ENCODE measurements around the gene RAD9B.
"Not testable (repeated sequence)": the region's sequence is repeated elsewhere in the genome, so short reads cannot be mapped to it uniquely, and the experiment has no call there.

RAD9B gene

DNA sequence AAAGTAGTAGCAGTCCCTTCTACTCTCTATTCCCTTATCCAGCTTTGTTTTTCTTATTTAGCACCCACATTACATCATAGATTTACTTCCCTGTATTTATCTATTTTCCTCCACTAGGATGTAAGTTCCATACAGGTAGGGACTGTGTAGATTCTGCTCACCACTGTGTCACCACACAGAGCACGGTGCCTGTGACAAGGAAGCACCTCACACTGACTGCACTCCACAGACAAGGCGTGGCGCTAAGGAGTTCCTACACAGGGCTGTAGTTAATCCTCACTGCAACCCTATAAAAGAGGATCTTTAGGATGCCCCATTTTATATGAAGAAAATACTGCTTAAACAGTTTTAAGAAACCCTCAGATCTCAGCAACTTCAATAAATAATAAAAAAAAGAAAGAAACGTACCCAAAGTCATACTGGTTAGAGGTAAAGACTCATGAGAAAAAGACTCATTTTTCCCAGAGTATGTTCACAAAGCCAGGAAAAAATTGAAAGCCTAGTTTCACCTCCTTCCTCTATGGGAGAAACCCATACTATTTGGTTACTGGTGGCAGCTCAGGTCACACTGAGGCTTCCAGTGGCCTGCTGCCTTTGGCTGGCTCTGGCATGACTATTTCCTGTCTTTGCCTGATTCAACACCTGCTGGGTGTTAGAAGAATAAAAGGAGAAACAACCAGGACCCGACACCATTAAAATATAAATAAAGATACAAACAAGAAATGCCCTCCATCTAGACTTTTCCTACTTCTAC, 36.9 kb downstream of the RAD9B start:
- no peak overlapping the region for H3K4me3 Mint-ChIP-seq
- peaks cover 19% of the 10 kb centered on the region for H3K4me1 Mint-ChIP-seq
- no peaks in the 10 kb centered on the region for H3K9me3 Mint-ChIP-seq
- peak overlapping the region; percentile 4 for H3K27ac Mint-ChIP-seq
- H3K27me3 Mint-ChIP-seq, result no peaks in the 10 kb centered on the region
- H3K36me3 Mint-ChIP-seq, result peaks cover 15% of the 10 kb centered on the region

GRCh38 chr12:110540048-110540447, 37.9 kb downstream of the RAD9B start:
- Mint-ChIP-seq H3K36me3 (peaks cover 15% of the 10 kb centered on the region), H3K4me1 (peaks cover 12% of the 10 kb centered on the region), H3K27ac (no peak overlapping the region), H3K9me3 (no peaks in the 10 kb centered on the region), H3K27me3 (no peaks in the 10 kb centered on the region), H3K4me3 (no peak overlapping the region)

DNA sequence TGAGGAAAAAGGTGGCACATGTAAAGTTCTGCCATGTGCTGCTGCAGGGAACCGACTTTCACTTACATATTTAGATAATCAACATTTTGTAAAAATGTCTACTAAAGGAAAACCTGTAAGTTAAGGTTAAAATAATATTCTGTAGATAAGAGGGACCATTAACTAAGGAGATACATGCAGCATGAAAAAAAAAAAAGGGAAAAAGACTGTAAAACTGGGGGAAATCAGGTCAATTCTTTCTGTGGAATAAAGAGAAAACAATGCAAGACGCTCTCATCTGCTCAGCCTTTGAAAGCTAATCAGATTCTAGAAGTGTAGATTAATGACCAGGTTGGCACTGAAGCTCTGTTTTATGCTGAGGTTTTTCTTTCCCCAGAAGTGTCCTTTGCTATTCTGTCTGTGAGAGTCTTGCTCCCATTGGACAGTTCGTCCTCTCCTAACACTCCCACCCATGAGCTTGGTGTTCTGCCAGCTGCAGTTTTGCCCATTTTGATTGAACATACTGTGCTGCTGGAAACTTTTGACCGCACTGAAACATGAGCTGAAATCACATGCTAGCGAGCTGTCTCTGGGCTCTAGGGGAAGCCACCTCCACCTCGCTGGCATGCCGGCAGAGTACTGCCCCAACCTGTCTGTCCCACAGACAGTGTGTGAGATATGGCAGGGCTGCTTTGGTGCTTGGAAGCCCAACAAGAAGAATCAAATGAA, 41.3 kb downstream of the RAD9B start:
- peak overlapping the region; percentile 15 for H3K4me3 Mint-ChIP-seq
- H3K27me3 Mint-ChIP-seq, result no peaks in the 10 kb centered on the region
- H3K4me1 Mint-ChIP-seq, result peaks cover 41% of the 10 kb centered on the region
- H3K9me3 Mint-ChIP-seq, result no peaks in the 10 kb centered on the region
- peaks cover 14% of the 10 kb centered on the region for H3K36me3 Mint-ChIP-seq
- H3K27ac Mint-ChIP-seq, result peak overlapping the region; percentile 41

GRCh38 chr12:110543965-110544364, 41.8 kb downstream of the RAD9B start:
- H3K27me3 Mint-ChIP-seq, result no peaks in the 10 kb centered on the region
- peaks cover 46% of the 10 kb centered on the region for H3K4me1 Mint-ChIP-seq
- H3K27ac Mint-ChIP-seq, result peak overlapping the region; percentile 41
- no peak overlapping the region for H3K4me3 Mint-ChIP-seq
- peaks cover 14% of the 10 kb centered on the region for H3K36me3 Mint-ChIP-seq
- no peaks in the 10 kb centered on the region for H3K9me3 Mint-ChIP-seq

DNA sequence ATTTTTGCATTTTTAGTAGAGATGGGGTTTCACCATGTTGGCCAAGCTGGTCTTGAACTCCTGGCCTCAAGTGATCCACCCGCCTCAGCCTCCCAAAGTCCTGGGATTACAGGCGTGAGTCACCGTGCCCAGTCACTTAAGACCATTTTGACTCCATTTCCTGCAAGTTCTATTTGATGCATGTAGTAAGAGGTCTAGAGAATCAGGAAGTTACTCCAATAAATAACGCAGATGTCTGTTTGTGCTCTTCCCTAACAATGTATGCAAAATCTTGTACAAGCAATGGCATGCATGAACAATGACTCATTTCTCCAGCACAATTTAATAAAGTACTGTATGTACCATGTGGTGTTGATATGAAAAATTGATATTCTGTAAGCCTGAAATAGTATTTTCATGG, 43.1 kb downstream of the RAD9B start:
- not testable (repeated sequence) for H3K27ac Mint-ChIP-seq, H3K36me3 Mint-ChIP-seq, H3K9me3 Mint-ChIP-seq, H3K4me3 Mint-ChIP-seq, H3K27me3 Mint-ChIP-seq
- peaks cover 53% of the 10 kb centered on the region for H3K4me1 Mint-ChIP-seq

GRCh38 chr12:110545812-110546211, 43.7 kb downstream of the RAD9B start:
- Mint-ChIP-seq H3K36me3 (peaks cover 12% of the 10 kb centered on the region), H3K27ac (no peak overlapping the region), H3K4me1 (peaks cover 55% of the 10 kb centered on the region), H3K4me3 (no peak overlapping the region), H3K27me3 (no peaks in the 10 kb centered on the region), H3K9me3 (no peaks in the 10 kb centered on the region)

- Mint-ChIP-seq H3K36me3 (peaks cover 13% of the 10 kb centered on the region), H3K4me3 (no peak overlapping the region), H3K27ac (peak overlapping the region; percentile 74), H3K4me1 (peaks cover 58% of the 10 kb centered on the region), H3K27me3 (no peaks in the 10 kb centered on the region), H3K9me3 (no peaks in the 10 kb centered on the region)
These were observed 44.2 kb downstream of the RAD9B start for GRCh38 chr12:110546339-110546738.

GRCh38 chr12:110547090-110547489, 45.0 kb downstream of the RAD9B start:
- no peaks in the 10 kb centered on the region for H3K9me3 Mint-ChIP-seq
- H3K27me3 Mint-ChIP-seq, result no peaks in the 10 kb centered on the region
- H3K4me1 Mint-ChIP-seq, result peaks cover 66% of the 10 kb centered on the region
- no peak overlapping the region for H3K4me3 Mint-ChIP-seq
- peaks cover 13% of the 10 kb centered on the region for H3K36me3 Mint-ChIP-seq
- H3K27ac Mint-ChIP-seq, result no peak overlapping the region

DNA sequence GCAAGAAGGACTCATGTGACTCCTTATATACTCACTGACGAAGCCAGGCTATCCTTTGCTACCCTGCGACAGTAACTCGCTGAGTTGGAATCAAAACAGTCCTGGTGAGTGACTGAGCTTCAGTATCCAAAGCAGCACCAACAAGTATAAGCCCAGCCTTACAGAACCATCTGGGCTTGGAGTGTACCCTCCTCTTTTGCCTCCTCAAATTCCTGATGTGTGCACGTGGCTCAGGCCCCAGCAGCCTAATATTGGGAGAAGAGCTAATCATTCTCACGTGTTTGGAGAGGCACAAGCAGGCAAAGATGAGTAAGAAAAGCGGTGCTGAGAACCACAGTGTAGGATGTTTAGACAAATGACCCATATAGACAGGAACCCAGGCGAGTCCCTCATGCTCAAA, 46.5 kb downstream of the RAD9B start:
- H3K9me3 Mint-ChIP-seq, result no peaks in the 10 kb centered on the region
- peaks cover 60% of the 10 kb centered on the region for H3K4me1 Mint-ChIP-seq
- H3K4me3 Mint-ChIP-seq, result no peak overlapping the region
- H3K27me3 Mint-ChIP-seq, result no peaks in the 10 kb centered on the region
- peak overlapping the region; percentile 68 for H3K27ac Mint-ChIP-seq
- H3K36me3 Mint-ChIP-seq, result peaks cover 9% of the 10 kb centered on the region

- H3K4me3 Mint-ChIP-seq, result no peak overlapping the region
- peaks cover 62% of the 10 kb centered on the region for H3K4me1 Mint-ChIP-seq
- H3K27ac Mint-ChIP-seq, result peak overlapping the region; percentile 18
- H3K9me3 Mint-ChIP-seq, result no peaks in the 10 kb centered on the region
- H3K36me3 Mint-ChIP-seq, result peaks cover 9% of the 10 kb centered on the region
- no peaks in the 10 kb centered on the region for H3K27me3 Mint-ChIP-seq
These were observed 47.6 kb downstream of the RAD9B start for GRCh38 chr12:110549716-110550115.

GRCh38 chr12:110550981-110551380, 48.9 kb downstream of the RAD9B start:
- no peak overlapping the region for H3K4me3 Mint-ChIP-seq
- no peaks in the 10 kb centered on the region for H3K9me3 Mint-ChIP-seq
- peaks cover 68% of the 10 kb centered on the region for H3K4me1 Mint-ChIP-seq
- no peak overlapping the region for H3K27ac Mint-ChIP-seq
- H3K36me3 Mint-ChIP-seq, result peaks cover 9% of the 10 kb centered on the region
- no peaks in the 10 kb centered on the region for H3K27me3 Mint-ChIP-seq

All from activated naive CD4-positive, alpha-beta T cell treated with anti-CD3 and anti-CD28 coated beads, Interleukin-2, amount 50 U/mL, for 24 hours (primary cell).